SK-N-SH (cell line): ENCODE results near the gene LAIR2.

Experiments
- EP300 ChIP-seq, 2 experiments: IDR thresholded peaks; 2 replicates each; pipeline versions ENCODE4 v1.4.0 to v1.6.1; 2012; ENCODE audit warnings: borderline replicate concordance in 1 of 2, low read depth in 1 of 2, low read length in 1 of 2
- GABPA ChIP-seq: IDR thresholded peaks from 2 replicates; pipeline ENCODE4 v1.4.0; 2012; ENCODE audit warnings: low read depth, mild to moderate bottlenecking
- JUND ChIP-seq: IDR thresholded peaks from 2 replicates; pipeline ENCODE4 v1.4.0; 2012
- MXI1 ChIP-seq: IDR thresholded peaks from 2 replicates; pipeline ENCODE4 v1.6.1; 2012; ENCODE audit warnings: mild to moderate bottlenecking, low read depth, low read length, improper control_type of control experiment
- NRF1 ChIP-seq: IDR thresholded peaks from 2 replicates; pipeline ENCODE4 v1.6.1; 2012; ENCODE audit warnings: low read depth, mild to moderate bottlenecking, low read length
- POLR2AphosphoS5 ChIP-seq: IDR thresholded peaks from 2 replicates; pipeline ENCODE4 v1.6.1; 2012; ENCODE audit warnings: low read depth, low read length
- RCOR1 ChIP-seq: fragments of 150-350 bp; IDR thresholded peaks from 2 replicates; pipeline ENCODE4 v1.6.1; 2017; ENCODE audit warnings: antibody characterized with exemption, low read length
- REST ChIP-seq: IDR thresholded peaks from 2 replicates; pipeline ENCODE4 v1.6.1; 2012; ENCODE audit warnings: mild to moderate bottlenecking, low read depth, low read length, moderate library complexity
- RFX5 ChIP-seq: IDR thresholded peaks from 2 replicates; pipeline ENCODE4 v1.6.1; 2012; ENCODE audit warnings: mild to moderate bottlenecking, improper control_type of control experiment, low read length
- RXRA ChIP-seq: IDR thresholded peaks from 2 replicates; pipeline ENCODE4 v1.4.0; 2012; ENCODE audit warnings: low read depth, mild to moderate bottlenecking, borderline replicate concordance
- USF2 ChIP-seq: fragments of 150-350 bp; IDR thresholded peaks from 2 replicates; pipeline ENCODE4 v1.6.1; 2017; ENCODE audit warnings: antibody characterized with exemption, low read length, low read depth, borderline replicate concordance
- YY1 ChIP-seq: IDR thresholded peaks from 2 replicates; pipeline ENCODE4 v1.4.0; 2012; ENCODE audit warnings: low read depth, mild to moderate bottlenecking
- TF ChIP-seq, protein P1 (sequence below): fragments of 200-600 bp; sonication (generic); IDR thresholded peaks from 2 replicates; pipeline ENCODE4 v1.6.1; 2017; ENCODE audit warnings: antibody characterized with exemption, mild to moderate bottlenecking, moderate library complexity
- TF ChIP-seq, protein P2 (sequence below): IDR thresholded peaks from 2 replicates; pipeline ENCODE4; 2012

DNA sequence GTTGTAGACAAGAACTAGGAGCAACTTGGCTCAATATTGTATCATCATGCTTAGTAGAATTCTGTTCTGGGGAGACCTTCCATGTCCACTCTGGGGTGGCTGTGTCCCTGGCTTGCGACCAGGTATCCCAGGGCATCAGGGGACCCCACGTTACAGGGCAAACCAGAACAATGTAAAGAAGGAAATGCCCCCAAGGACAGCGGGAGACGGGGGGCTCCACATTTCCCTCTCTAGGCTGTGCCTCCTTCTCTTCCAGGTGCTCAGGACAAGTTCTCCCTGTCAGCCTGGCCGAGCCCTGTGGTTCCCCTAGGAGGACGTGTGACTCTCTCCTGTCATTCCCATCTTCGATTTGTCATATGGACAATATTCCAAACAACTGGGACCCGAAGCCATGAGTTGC, 30.8 kb downstream of the LAIR2 start:
- TF ChIP-seq, protein P1, sequence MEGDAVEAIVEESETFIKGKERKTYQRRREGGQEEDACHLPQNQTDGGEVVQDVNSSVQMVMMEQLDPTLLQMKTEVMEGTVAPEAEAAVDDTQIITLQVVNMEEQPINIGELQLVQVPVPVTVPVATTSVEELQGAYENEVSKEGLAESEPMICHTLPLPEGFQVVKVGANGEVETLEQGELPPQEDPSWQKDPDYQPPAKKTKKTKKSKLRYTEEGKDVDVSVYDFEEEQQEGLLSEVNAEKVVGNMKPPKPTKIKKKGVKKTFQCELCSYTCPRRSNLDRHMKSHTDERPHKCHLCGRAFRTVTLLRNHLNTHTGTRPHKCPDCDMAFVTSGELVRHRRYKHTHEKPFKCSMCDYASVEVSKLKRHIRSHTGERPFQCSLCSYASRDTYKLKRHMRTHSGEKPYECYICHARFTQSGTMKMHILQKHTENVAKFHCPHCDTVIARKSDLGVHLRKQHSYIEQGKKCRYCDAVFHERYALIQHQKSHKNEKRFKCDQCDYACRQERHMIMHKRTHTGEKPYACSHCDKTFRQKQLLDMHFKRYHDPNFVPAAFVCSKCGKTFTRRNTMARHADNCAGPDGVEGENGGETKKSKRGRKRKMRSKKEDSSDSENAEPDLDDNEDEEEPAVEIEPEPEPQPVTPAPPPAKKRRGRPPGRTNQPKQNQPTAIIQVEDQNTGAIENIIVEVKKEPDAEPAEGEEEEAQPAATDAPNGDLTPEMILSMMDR, result no peak
- no peak for TF ChIP-seq GABPA
- no peak for TF ChIP-seq RCOR1
- no peak for TF ChIP-seq POLR2AphosphoS5
- TF ChIP-seq USF2, result no peak
- TF ChIP-seq NRF1, result no peak
- no peak for TF ChIP-seq EP300 (IDR thresholded peaks at IDR 0.05; ENCODE audit: borderline replicate concordance in 1 of 2, low read depth in 1 of 2, low read length in 1 of 2)
- no peak for TF ChIP-seq RXRA
- TF ChIP-seq, protein P2, sequence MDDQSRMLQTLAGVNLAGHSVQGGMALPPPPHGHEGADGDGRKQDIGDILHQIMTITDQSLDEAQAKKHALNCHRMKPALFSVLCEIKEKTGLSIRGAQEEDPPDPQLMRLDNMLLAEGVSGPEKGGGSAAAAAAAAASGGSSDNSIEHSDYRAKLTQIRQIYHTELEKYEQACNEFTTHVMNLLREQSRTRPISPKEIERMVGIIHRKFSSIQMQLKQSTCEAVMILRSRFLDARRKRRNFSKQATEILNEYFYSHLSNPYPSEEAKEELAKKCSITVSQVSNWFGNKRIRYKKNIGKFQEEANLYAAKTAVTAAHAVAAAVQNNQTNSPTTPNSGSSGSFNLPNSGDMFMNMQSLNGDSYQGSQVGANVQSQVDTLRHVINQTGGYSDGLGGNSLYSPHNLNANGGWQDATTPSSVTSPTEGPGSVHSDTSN, result no peak
- TF ChIP-seq RFX5, result no peak
- no peak for TF ChIP-seq JUND
- no peak for TF ChIP-seq REST
- TF ChIP-seq MXI1, result no peak
- TF ChIP-seq YY1, result no peak
